Heart left ventricle (tissue), 13 donors: ENCODE results near the gene PPP4R3B.

Source experiments
- CTCF ChIP-seq, 12 donors: fragments of 200-600 bp; sonication (generic) in 4 of 12; IDR thresholded peaks; one replicate each; pipeline versions ENCODE4 v1.5.0 to v1.8.0; 2018 to 2022; ENCODE audit warnings: antibody characterized with exemption in 12 of 12, mild to moderate bottlenecking in 5 of 12
- POLR2A ChIP-seq, 2 donors: fragments of 450-650 bp; IDR thresholded peaks; one replicate each; pipeline ENCODE4 v1.6.1; 2017; ENCODE audit warnings: antibody characterized with exemption in 2 of 2, mild to moderate bottlenecking in 2 of 2, moderate library complexity in 2 of 2
- donor health status: ischemic (EF 13 %, LVEDD 7.1; RV severe dilation, severe dysfunction).
- donor health status: DM: no; HTN: yes; CAD: no.
- donor health status: DM: no; HTN: no; CAD: no.
- donor health status: ischemic (EF 25% LVEDD 6.9; RV normal size, moderate dysfunction).
- donor health status: ischemic (EF 25% LVEDD 5.7; RV mildly dilated, moderate dysfunction).
- donor health status: ischemic (EF 35%, LVEDD 5.7; RV mildly dilated, moderate dysfunction).
- donor health status: nonischemic (EF 11% LVEDD 7.7; RV severe dilation, severe dysfunction).
- donor health status: DM: yes; HTN: yes; CAD: no.
- donor health status: PGD.
- donor health status: ischemic (EF 29% LVEDD 5.4; RV normal size, mild dysfunction).
- donor health status: nonischemic (EF 23%, LVEDD 6.1; RV moderate dilation, normal function).

GRCh38 chr2:55628931-55629330, 11.5 kb upstream of the PPP4R3B start:
- TF ChIP-seq CTCF (IDR thresholded peaks at IDR 0.05) (no peak), POLR2A (IDR thresholded peaks at IDR 0.05) (no peak)
